ENCODE measurements around the gene ZNF469.

Gene ZNF469

DNA sequence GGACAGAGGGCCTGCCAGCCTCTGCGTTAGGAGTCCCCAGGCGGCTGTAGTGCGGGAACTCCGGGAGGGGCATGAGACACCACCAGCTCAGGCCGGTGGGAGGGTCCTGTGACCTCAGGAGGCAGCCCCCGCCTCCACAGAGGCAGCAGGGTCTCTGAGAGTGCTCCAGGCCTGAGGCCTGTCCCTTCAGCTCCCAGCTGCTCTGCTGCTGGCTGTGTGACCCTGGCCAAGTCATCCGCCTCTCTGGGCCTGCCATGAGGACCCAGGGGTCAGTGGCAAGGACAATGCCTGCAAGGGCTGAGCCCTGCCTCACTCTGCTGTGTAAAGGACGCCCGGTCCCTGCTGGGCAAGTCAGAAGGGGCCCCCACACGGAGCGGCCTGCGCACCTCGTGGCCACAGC, 43.3 kb downstream of the ZNF469 start:
- Histone ChIP-seq H3K4me1 (ENCODE audit: control extremely low read depth in 1 of 4, control insufficient read depth in 4 of 4, insufficient read depth in 4 of 4, low read length in 3 of 4) (peaks cover 0 to 21% (median 20%) of the 10 kb centered on the region in 4 experiments), H3K27ac (ENCODE audit: insufficient read depth in 1 of 2, low read depth in 1 of 2, low read length in 2 of 2, poor library complexity in 1 of 2, severe bottlenecking in 2 of 2) (no peak overlapping the region), H3K27me3 (replicated peaks in 2 of 5; ENCODE audit: control insufficient read depth in 4 of 5, insufficient read depth in 5 of 5, low read length in 4 of 5) (peaks cover 0 to 14% (median 0%) of the 10 kb centered on the region in 5 experiments), H3K36me3 (ENCODE audit: control insufficient read depth in 4 of 4, insufficient read depth in 4 of 4, low read length in 3 of 4) (no peaks in the 10 kb centered on the region), H3K4me3 (ENCODE audit: control insufficient read depth in 1 of 7, extremely low read depth in 1 of 7, insufficient read depth in 4 of 7, low read depth in 2 of 7, low read length in 6 of 7) (no peak overlapping the region), H3K9me3 (ENCODE audit: control extremely low read depth in 1 of 5, control insufficient read depth in 4 of 5, insufficient read depth in 2 of 5, low read depth in 1 of 5, low read length in 4 of 5) (no peaks in the 10 kb centered on the region)
- 96% methylated on average over 13 of the region's 13 CpGs for WGBS (ENCODE audit: insufficient coverage)
- ChIA-PET CTCF (interaction anchor here (2.4 kb wide), 1 partner anchor 10 kb away, joined by 9 read pairs; no protein-coding TSS in a partner anchor), POLR2A (no interaction called here)
- DNase-seq: no peak

DNA sequence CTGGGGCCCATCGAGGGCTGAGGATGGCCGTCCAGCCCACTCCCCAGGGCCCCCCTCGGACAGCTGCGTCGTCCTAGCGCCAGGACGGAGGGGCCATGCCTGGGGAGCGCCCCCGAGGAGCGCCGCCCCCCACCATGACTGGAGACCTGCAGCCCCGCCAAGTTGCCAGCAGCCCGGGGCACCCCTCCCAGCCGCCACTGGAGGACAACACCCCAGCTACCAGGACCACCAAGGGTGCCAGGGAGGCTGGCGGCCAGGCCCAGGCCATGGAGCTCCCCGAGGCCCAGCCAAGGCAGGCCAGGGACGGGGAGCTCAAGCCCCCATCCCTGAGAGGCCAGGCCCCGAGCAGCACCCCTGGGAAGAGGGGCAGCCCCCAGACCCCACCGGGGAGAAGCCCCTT, 44.6 kb downstream of the ZNF469 start:
- peaks cover 0 to 26% (median 25%) of the 10 kb centered on the region in 4 experiments for H3K4me1 ChIP-seq (ENCODE audit: control extremely low read depth in 1 of 4, control insufficient read depth in 4 of 4, insufficient read depth in 4 of 4, low read length in 3 of 4)
- no peaks in the 10 kb centered on the region for H3K9me3 ChIP-seq (ENCODE audit: control extremely low read depth in 1 of 5, control insufficient read depth in 4 of 5, insufficient read depth in 2 of 5, low read depth in 1 of 5, low read length in 4 of 5)
- no peaks in the 10 kb centered on the region for H3K36me3 ChIP-seq (ENCODE audit: control insufficient read depth in 4 of 4, insufficient read depth in 4 of 4, low read length in 3 of 4)
- no peak for DNase-seq
- ChIA-PET CTCF (interaction anchor here (0.7 to 2.4 kb wide), 3 partner anchors 8 to 471 kb away, joined by 3 to 9 read pairs (median 4); no protein-coding TSS in a partner anchor), POLR2A (interaction anchor here (1.2 kb wide), 1 partner anchor 11 kb away, joined by 3 read pairs; no protein-coding TSS in a partner anchor)
- H3K27me3 ChIP-seq (replicated peaks in 2 of 5; ENCODE audit: control insufficient read depth in 4 of 5, insufficient read depth in 5 of 5, low read length in 4 of 5): peaks cover 0 to 21% (median 0%) of the 10 kb centered on the region in 5 experiments
- no peak overlapping the region for H3K27ac ChIP-seq (ENCODE audit: insufficient read depth in 1 of 2, low read depth in 1 of 2, low read length in 2 of 2, poor library complexity in 1 of 2, severe bottlenecking in 2 of 2)
- WGBS (ENCODE audit: insufficient coverage): 95% methylated on average over 19 of the region's 19 CpGs
- H3K4me3 ChIP-seq (ENCODE audit: control insufficient read depth in 1 of 7, extremely low read depth in 1 of 7, insufficient read depth in 4 of 7, low read depth in 2 of 7, low read length in 6 of 7): no peak overlapping the region

DNA sequence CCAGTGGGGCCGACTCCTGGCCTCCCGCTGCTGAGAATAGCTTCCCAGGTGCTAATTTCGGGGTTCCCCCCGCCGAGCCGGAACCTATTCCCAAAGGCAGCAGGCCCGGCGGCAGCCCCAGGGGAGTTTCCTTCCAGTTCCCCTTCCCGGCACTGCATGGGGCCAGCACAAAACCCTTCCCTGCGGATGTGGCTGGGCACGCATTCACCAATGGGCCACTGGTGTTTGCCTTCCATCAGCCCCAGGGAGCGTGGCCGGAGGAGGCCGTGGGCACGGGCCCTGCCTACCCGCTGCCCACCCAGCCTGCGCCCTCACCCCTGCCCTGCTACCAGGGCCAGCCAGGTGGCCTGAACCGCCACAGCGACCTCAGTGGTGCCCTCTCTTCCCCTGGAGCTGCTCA, 45.4 kb downstream of the ZNF469 start:
- no peaks in the 10 kb centered on the region for H3K36me3 ChIP-seq (ENCODE audit: control insufficient read depth in 4 of 4, insufficient read depth in 4 of 4, low read length in 3 of 4)
- no peaks in the 10 kb centered on the region for H3K9me3 ChIP-seq (ENCODE audit: control extremely low read depth in 1 of 5, control insufficient read depth in 4 of 5, insufficient read depth in 2 of 5, low read depth in 1 of 5, low read length in 4 of 5)
- H3K27ac ChIP-seq (ENCODE audit: insufficient read depth in 1 of 2, low read depth in 1 of 2, low read length in 2 of 2, poor library complexity in 1 of 2, severe bottlenecking in 2 of 2): no peak overlapping the region
- DNase-seq: no peak
- WGBS (ENCODE audit: insufficient coverage): 96% methylated on average over 16 of the region's 19 CpGs
- peaks cover 0 to 21% (median 0%) of the 10 kb centered on the region in 5 experiments for H3K27me3 ChIP-seq (replicated peaks in 2 of 5; ENCODE audit: control insufficient read depth in 4 of 5, insufficient read depth in 5 of 5, low read length in 4 of 5)
- POLR2A ChIA-PET: interaction anchor here (1.2 kb wide), 1 partner anchor 10 kb away, joined by 3 read pairs; no protein-coding TSS in a partner anchor
- H3K4me1 ChIP-seq (ENCODE audit: control extremely low read depth in 1 of 4, control insufficient read depth in 4 of 4, insufficient read depth in 4 of 4, low read length in 3 of 4): peaks cover 0 to 26% (median 25%) of the 10 kb centered on the region in 4 experiments
- CTCF ChIA-PET: interaction anchor here (0.7 to 2.4 kb wide), 3 partner anchors 8 to 472 kb away, joined by 3 to 9 read pairs (median 4); no protein-coding TSS in a partner anchor
- no peak overlapping the region for H3K4me3 ChIP-seq (ENCODE audit: control insufficient read depth in 1 of 7, extremely low read depth in 1 of 7, insufficient read depth in 4 of 7, low read depth in 2 of 7, low read length in 6 of 7)

DNA sequence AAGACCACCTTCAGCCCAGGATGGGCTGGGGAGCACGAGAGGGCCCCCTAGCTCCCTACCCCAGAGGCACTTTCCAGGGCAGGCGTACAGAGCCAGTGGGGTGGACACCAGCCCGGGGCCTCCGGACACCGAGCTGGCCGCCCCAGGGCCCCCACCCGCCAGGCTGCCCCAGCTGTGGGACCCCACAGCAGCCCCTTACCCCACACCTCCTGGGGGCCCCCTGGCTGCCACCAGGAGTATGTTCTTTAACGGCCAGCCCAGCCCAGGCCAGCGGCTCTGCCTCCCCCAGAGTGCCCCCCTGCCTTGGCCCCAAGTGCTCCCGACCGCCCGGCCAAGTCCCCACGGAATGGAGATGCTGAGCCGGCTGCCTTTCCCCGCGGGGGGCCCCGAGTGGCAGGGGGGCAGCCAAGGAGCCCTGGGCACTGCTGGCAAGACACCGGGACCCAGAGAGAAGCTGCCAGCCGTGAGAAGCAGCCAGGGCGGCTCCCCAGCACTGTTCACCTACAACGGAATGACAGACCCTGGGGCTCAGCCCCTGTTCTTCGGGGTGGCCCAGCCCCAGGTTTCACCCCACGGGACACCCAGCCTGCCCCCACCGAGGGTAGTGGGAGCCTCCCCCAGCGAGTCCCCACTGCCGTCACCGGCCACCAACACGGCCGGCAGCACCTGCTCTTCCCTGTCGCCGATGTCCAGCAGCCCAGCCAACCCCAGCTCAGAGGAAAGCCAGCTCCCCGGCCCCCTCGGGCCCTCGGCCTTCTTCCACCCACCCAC, 46.0 kb downstream of the ZNF469 start:
- peaks cover 0 to 18% (median 0%) of the 10 kb centered on the region in 5 experiments for H3K27me3 ChIP-seq (replicated peaks in 2 of 5; ENCODE audit: control insufficient read depth in 4 of 5, insufficient read depth in 5 of 5, low read length in 4 of 5)

GRCh38 chr16:88429387-88430184, 46.8 kb downstream of the ZNF469 start:
- no peaks in the 10 kb centered on the region for H3K9me3 ChIP-seq (ENCODE audit: control extremely low read depth in 1 of 5, control insufficient read depth in 4 of 5, insufficient read depth in 2 of 5, low read depth in 1 of 5, low read length in 4 of 5)
- ChIA-PET CTCF (interaction anchor here (0.5 to 1.3 kb wide), 2 partner anchors 15 to 96 kb away, joined by 3 to 4 read pairs; no protein-coding TSS in a partner anchor), POLR2A (interaction anchor here (0.6 to 1.0 kb wide), 2 partner anchors 27 to 139 kb away, joined by 3 to 5 read pairs; no protein-coding TSS in a partner anchor)
- H3K4me1 ChIP-seq (ENCODE audit: control extremely low read depth in 1 of 4, control insufficient read depth in 4 of 4, insufficient read depth in 4 of 4, low read length in 3 of 4): peaks cover 0 to 26% (median 21%) of the 10 kb centered on the region in 4 experiments
- H3K4me3 ChIP-seq (ENCODE audit: control insufficient read depth in 1 of 7, extremely low read depth in 1 of 7, insufficient read depth in 4 of 7, low read depth in 2 of 7, low read length in 6 of 7): peak overlapping the region; percentile 40 to 75 (median 66)
- DNase-seq: no peak
- WGBS (ENCODE audit: insufficient coverage): 77% methylated on average over 35 of the region's 48 CpGs
- no peak overlapping the region for H3K27ac ChIP-seq (ENCODE audit: insufficient read depth in 1 of 2, low read depth in 1 of 2, low read length in 2 of 2, poor library complexity in 1 of 2, severe bottlenecking in 2 of 2)
- H3K36me3 ChIP-seq (ENCODE audit: control insufficient read depth in 4 of 4, insufficient read depth in 4 of 4, low read length in 3 of 4): no peaks in the 10 kb centered on the region
- H3K27me3 ChIP-seq (replicated peaks in 2 of 5; ENCODE audit: control insufficient read depth in 4 of 5, insufficient read depth in 5 of 5, low read length in 4 of 5): peaks cover 0 to 10% (median 0%) of the 10 kb centered on the region in 5 experiments

More for the DNA sequence above, 46.0 kb downstream of the ZNF469 start:
- no peak for DNase-seq
- ChIA-PET CTCF (interaction anchor here (1.8 kb wide), 1 partner anchor 10 kb away, joined by 4 read pairs; no protein-coding TSS in a partner anchor), POLR2A (no interaction called here)
- 97% methylated on average over 33 of the region's 34 CpGs for WGBS (ENCODE audit: insufficient coverage)
- H3K4me3 ChIP-seq (ENCODE audit: control insufficient read depth in 1 of 7, extremely low read depth in 1 of 7, insufficient read depth in 4 of 7, low read depth in 2 of 7, low read length in 6 of 7): no peak overlapping the region
- no peak overlapping the region for H3K27ac ChIP-seq (ENCODE audit: insufficient read depth in 1 of 2, low read depth in 1 of 2, low read length in 2 of 2, poor library complexity in 1 of 2, severe bottlenecking in 2 of 2)
- H3K4me1 ChIP-seq (ENCODE audit: control extremely low read depth in 1 of 4, control insufficient read depth in 4 of 4, insufficient read depth in 4 of 4, low read length in 3 of 4): peaks cover 0 to 26% (median 25%) of the 10 kb centered on the region in 4 experiments
- H3K36me3 ChIP-seq (ENCODE audit: control insufficient read depth in 4 of 4, insufficient read depth in 4 of 4, low read length in 3 of 4): no peaks in the 10 kb centered on the region
- no peaks in the 10 kb centered on the region for H3K9me3 ChIP-seq (ENCODE audit: control extremely low read depth in 1 of 5, control insufficient read depth in 4 of 5, insufficient read depth in 2 of 5, low read depth in 1 of 5, low read length in 4 of 5)

DNA sequence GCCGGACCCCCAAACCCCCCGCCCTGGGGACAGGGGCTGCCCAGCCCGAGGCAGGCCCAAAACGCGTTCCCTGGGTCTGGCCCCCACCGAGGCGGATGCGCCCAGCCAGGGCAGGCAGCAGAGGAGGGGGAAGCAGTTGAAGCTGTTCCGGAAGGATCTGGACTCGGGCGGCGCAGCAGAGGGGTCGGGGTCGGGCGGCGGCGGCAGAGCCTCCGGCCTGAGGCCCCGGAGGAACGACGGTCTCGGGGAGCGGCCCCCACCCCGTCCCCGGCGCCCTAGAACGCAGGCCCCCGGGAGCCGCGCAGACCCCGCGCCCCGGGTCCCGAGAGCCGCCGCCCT, 47.4 kb downstream of the ZNF469 start:
- DNase-seq: peak in 2 of 3 donors; percentile 25 to 42
- under 1% methylated on average over 29 of the region's 36 CpGs for WGBS (ENCODE audit: insufficient coverage)
- peaks cover 0 to 8% (median 0%) of the 10 kb centered on the region in 5 experiments for H3K27me3 ChIP-seq (replicated peaks in 2 of 5; ENCODE audit: control insufficient read depth in 4 of 5, insufficient read depth in 5 of 5, low read length in 4 of 5)
- H3K9me3 ChIP-seq (ENCODE audit: control extremely low read depth in 1 of 5, control insufficient read depth in 4 of 5, insufficient read depth in 2 of 5, low read depth in 1 of 5, low read length in 4 of 5): no peaks in the 10 kb centered on the region
- ChIA-PET POLR2A (interaction anchor here (0.6 to 1.0 kb wide), 3 partner anchors 25 to 139 kb away, joined by 3 to 5 read pairs (median 3); no protein-coding TSS in a partner anchor), CTCF (interaction anchor here (0.5 to 1.3 kb wide), 2 partner anchors 14 to 95 kb away, joined by 3 to 4 read pairs; no protein-coding TSS in a partner anchor)
- peak overlapping the region; percentile 40 to 75 (median 66) for H3K4me3 ChIP-seq (ENCODE audit: control insufficient read depth in 1 of 7, extremely low read depth in 1 of 7, insufficient read depth in 4 of 7, low read depth in 2 of 7, low read length in 6 of 7)
- H3K36me3 ChIP-seq (ENCODE audit: control insufficient read depth in 4 of 4, insufficient read depth in 4 of 4, low read length in 3 of 4): no peaks in the 10 kb centered on the region
- H3K4me1 ChIP-seq (ENCODE audit: control extremely low read depth in 1 of 4, control insufficient read depth in 4 of 4, insufficient read depth in 4 of 4, low read length in 3 of 4): peaks cover 0 to 22% (median 16%) of the 10 kb centered on the region in 4 experiments
- H3K27ac ChIP-seq (ENCODE audit: insufficient read depth in 1 of 2, low read depth in 1 of 2, low read length in 2 of 2, poor library complexity in 1 of 2, severe bottlenecking in 2 of 2): no peak overlapping the region
